ENCODE data around the gene SMIM45.
A peak's percentile ranks its signal among the peaks of the same experiment; 100 is the strongest.
"Not testable (repeated sequence)": the region's sequence is repeated elsewhere in the genome, so short reads cannot be mapped to it uniquely, and the experiment has no call there.

SMIM45 gene

DNA sequence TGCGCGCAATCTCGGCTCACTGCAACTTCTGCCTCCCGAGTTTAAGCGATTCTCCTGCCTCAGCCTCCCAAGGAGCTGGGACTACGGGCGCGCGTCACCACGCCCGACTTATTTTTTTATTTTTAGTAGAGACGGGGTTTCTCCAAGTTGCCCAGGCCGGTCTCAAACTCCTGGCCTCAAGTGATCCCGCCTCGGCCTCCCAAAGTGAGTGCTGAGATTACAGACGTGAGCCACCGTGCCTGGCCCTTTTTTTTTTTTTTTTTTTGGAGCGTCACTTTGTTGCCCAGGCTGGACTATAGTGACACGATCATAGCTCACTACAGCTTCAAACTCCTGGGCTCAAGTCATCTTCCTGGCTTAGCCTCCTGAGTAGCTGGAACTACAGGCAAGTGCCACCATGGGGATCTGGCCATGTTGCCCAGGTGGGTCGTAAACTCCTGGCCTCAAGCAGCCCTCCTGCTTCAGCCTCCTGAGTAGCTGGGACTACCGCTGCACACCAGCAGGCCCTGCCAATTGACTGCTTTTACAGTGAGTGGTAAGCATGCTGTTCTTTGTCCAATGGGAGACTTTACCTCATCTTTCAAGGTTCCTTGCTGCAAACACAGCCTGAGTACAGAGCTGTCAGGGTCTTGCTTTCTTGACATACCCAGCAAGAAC lies 4.4 kb upstream of the SMIM45 start:
- H3K4me3 Mint-ChIP-seq, result peak overlapping the region; percentile 92
- H3K27me3 Mint-ChIP-seq, result no peaks in the 10 kb centered on the region
- peaks cover 3% of the 10 kb centered on the region for H3K36me3 Mint-ChIP-seq
- H3K9me3 Mint-ChIP-seq, result no peaks in the 10 kb centered on the region
- H3K27ac Mint-ChIP-seq, result peak overlapping the region; percentile 76
- DNase-seq (ENCODE audit: extremely low spot score, unreplicated experiment), result no peak
- H3K4me1 Mint-ChIP-seq (ENCODE audit: unreplicated experiment), result peaks cover 29% of the 10 kb centered on the region
- TF ChIP-seq, protein P1, sequence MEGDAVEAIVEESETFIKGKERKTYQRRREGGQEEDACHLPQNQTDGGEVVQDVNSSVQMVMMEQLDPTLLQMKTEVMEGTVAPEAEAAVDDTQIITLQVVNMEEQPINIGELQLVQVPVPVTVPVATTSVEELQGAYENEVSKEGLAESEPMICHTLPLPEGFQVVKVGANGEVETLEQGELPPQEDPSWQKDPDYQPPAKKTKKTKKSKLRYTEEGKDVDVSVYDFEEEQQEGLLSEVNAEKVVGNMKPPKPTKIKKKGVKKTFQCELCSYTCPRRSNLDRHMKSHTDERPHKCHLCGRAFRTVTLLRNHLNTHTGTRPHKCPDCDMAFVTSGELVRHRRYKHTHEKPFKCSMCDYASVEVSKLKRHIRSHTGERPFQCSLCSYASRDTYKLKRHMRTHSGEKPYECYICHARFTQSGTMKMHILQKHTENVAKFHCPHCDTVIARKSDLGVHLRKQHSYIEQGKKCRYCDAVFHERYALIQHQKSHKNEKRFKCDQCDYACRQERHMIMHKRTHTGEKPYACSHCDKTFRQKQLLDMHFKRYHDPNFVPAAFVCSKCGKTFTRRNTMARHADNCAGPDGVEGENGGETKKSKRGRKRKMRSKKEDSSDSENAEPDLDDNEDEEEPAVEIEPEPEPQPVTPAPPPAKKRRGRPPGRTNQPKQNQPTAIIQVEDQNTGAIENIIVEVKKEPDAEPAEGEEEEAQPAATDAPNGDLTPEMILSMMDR (conservative IDR thresholded peaks at IDR 0.05), result no peak

DNA sequence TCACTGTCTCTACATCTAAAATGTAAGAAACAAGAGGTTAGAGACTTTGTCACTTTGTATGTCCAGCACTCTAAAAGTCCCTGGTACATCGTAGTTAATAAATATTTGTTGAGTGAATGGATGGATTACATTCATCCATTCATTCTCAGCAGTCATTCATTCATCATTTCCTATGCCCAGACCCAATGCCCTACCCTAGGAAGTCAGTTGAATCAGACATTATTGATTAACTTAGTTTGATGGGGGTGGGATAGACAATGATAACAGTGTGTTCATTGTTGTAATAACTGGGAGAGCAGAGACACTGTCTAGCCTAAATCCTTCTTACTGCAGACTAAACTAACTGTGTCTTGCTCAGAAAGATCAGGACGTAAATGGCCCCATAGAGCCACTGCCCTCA lies 3.8 kb upstream of the SMIM45 start:
- H3K4me1 Mint-ChIP-seq (ENCODE audit: unreplicated experiment), result peaks cover 29% of the 10 kb centered on the region

DNA sequence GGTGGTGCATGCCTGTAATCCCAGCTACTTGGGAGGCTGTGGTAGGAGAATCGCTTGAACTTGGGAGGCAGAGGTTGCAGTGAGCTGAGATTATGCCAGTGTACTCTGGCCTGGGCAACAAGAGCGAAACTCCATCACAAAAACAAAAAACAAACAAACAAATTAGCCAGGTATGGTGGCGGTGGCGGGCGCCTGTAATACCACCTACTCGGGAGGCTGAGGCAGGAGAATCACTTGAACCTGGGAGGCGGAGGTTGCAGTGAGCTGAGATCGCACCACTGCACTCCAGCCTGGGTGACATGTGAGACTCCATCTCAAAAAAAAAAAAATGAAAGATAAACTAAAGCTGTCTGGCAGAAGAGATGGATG lies 3.0 kb upstream of the SMIM45 start:
- Mint-ChIP-seq H3K4me3 (peak overlapping the region; percentile 66), H3K4me1 (ENCODE audit: unreplicated experiment) (peaks cover 26% of the 10 kb centered on the region), H3K27ac (peak overlapping the region; percentile 64)
- H3K36me3 Mint-ChIP-seq; DNase-seq (ENCODE audit: extremely low spot score, unreplicated experiment); H3K27me3 Mint-ChIP-seq; H3K9me3 Mint-ChIP-seq: not testable (repeated sequence)

More for the DNA sequence above, 3.8 kb upstream of the SMIM45 start:
- Mint-ChIP-seq H3K27ac (no peak overlapping the region), H3K36me3 (peaks cover 3% of the 10 kb centered on the region), H3K9me3 (no peaks in the 10 kb centered on the region), H3K27me3 (no peaks in the 10 kb centered on the region), H3K4me3 (peak overlapping the region; percentile 68)
- DNase-seq (ENCODE audit: extremely low spot score, unreplicated experiment), result no peak
- TF ChIP-seq, protein P1 (conservative IDR thresholded peaks at IDR 0.05), result no peak

DNA sequence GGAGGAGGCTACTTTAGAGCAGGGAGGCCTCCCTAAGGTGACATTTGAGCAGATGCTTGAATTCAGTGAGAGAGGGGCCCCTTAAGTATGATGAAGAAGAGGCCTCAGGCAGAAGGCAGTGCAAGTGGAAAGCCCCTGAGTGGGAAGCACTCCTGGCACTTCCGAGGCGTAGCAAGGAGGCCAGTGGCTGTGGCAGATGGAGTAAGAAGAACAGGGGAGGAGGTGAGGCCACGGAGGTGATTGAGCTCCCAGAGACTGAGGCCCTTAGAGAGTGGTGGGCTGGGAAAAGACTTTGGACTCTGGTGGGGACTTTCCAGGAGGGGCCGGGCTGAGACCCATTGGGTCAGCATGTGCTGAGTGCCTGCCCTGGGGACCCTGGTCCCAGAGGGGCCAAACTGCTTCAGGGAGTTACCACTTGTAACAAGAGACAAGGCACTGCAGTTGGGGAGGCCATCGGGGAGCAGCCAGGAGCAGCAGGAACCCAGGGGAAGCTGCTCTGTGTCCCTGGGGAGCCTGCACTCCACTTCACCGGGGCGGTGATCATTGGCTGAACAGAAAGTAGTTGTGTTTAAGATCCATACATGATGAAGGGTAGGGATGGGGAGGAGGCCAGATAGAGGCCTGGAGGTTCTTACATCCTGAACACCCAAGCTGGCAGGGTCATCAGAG lies 2.5 kb upstream of the SMIM45 start:
- no peaks in the 10 kb centered on the region for H3K36me3 Mint-ChIP-seq
- peak overlapping the region; percentile 64 for H3K27ac Mint-ChIP-seq
- H3K27me3 Mint-ChIP-seq, result no peaks in the 10 kb centered on the region

DNA sequence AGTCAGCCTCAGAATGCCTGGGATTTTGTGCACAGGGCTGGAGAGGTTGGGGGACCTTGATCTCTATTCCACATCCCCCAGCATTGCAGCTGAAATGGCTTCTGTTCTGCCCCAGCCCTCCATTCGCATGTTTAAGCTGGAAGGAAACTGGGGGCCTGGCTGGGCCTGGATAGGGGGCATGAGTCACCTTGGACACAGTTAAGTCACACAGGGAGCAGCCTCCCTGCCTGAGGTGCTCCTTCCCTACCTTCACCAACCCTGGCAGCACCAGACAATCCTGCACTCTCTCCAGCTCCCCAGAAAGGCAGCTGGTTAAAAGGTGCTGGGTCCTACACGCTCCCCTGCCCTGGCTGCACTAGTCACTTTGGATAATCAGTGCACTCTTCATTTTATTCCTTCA lies 763 bp downstream of the SMIM45 start:
- Mint-ChIP-seq H3K4me1 (ENCODE audit: unreplicated experiment) (peaks cover 24% of the 10 kb centered on the region), H3K4me3 (no peak overlapping the region), H3K36me3 (no peaks in the 10 kb centered on the region), H3K27me3 (peaks cover 3% of the 10 kb centered on the region), H3K27ac (no peak overlapping the region), H3K9me3 (no peaks in the 10 kb centered on the region)
- no peak for DNase-seq (ENCODE audit: extremely low spot score, unreplicated experiment)
- TF ChIP-seq, protein P1 (conservative IDR thresholded peaks at IDR 0.05), result no peak

More for the DNA sequence above, 2.5 kb upstream of the SMIM45 start:
- TF ChIP-seq, protein P1 (conservative IDR thresholded peaks at IDR 0.05), result no peak
- Mint-ChIP-seq H3K4me3 (peak overlapping the region; percentile 66), H3K4me1 (ENCODE audit: unreplicated experiment) (peaks cover 26% of the 10 kb centered on the region), H3K9me3 (no peaks in the 10 kb centered on the region)
- no peak for DNase-seq (ENCODE audit: extremely low spot score, unreplicated experiment)

DNA sequence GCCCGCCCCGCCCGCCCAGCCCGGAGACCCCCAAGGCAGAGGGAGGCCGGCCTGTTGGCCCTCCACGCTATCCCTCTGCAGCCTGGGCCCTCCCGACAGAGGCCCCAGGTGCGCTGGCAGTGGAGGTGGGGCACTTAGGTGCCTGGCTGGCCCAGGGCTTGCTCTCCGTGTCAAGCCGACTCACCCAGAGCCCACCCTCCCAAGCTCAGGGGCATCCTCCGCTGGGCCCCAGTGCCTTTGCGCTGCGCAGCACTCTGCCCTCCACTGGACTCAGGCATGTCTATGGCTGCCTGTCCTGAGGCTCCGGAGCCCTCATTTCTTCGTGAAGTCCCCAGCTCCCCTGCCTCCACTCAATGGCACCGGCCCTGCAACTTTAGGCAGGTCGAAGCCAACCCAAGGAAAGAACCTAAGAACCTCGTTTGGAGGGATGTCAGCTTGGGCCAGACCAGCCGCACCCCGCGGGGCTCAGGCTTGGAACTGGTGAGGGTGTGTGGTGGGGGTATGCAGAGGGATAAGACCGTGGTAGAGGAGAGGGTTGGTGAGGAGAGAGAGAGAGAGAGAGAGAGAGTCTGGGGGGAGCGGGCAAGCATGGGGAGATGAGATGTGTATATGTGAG lies 6.1 kb downstream of the SMIM45 start:
- Mint-ChIP-seq H3K9me3 (no peaks in the 10 kb centered on the region), H3K4me3 (no peak overlapping the region), H3K36me3 (no peaks in the 10 kb centered on the region), H3K27me3 (peaks cover 3% of the 10 kb centered on the region), H3K4me1 (ENCODE audit: unreplicated experiment) (peaks cover 15% of the 10 kb centered on the region), H3K27ac (no peak overlapping the region)
- TF ChIP-seq, protein P1 (conservative IDR thresholded peaks at IDR 0.05), result no peak
- DNase-seq (ENCODE audit: extremely low spot score, unreplicated experiment), result no peak

Data from type B pancreatic cell (in vitro differentiated cells).